ENCODE results near the gene TNKS1BP1. TPM values are rescaled to one million over a fixed set of nuclear protein-coding genes. Genes with fewer than 3 reads are reported as not detected.

TNKS1BP1 gene
- total and polyA plus RNA-seq, 8 donors = 63.4 to 172 (median 80.8) TPM

GRCh38 chr11:57262157-57262556, 62.6 kb downstream of the TNKS1BP1 start:
- Histone ChIP-seq H3K27ac (no peak overlapping the region), H3K9me3 (no peaks in the 10 kb centered on the region), H3K4me1 (no peaks in the 10 kb centered on the region), H3K4me3 (no peak overlapping the region), H3K36me3 (no peaks in the 10 kb centered on the region), H3K27me3 (no peaks in the 10 kb centered on the region)
- FAIRE-seq (no peak), DNase-seq (no peak), ATAC-seq (no peak)
- intact Hi-C loops (cut with DNase I) = no loop called here
- TF ChIP-seq, protein P1, sequence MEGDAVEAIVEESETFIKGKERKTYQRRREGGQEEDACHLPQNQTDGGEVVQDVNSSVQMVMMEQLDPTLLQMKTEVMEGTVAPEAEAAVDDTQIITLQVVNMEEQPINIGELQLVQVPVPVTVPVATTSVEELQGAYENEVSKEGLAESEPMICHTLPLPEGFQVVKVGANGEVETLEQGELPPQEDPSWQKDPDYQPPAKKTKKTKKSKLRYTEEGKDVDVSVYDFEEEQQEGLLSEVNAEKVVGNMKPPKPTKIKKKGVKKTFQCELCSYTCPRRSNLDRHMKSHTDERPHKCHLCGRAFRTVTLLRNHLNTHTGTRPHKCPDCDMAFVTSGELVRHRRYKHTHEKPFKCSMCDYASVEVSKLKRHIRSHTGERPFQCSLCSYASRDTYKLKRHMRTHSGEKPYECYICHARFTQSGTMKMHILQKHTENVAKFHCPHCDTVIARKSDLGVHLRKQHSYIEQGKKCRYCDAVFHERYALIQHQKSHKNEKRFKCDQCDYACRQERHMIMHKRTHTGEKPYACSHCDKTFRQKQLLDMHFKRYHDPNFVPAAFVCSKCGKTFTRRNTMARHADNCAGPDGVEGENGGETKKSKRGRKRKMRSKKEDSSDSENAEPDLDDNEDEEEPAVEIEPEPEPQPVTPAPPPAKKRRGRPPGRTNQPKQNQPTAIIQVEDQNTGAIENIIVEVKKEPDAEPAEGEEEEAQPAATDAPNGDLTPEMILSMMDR (IDR thresholded peaks at IDR 0.05) = no peak
- 71% methylated on average over 4 of the region's 4 CpGs for WGBS, 2 donors

- ATAC-seq = peak in 2 of 4 donors; percentile 40 to 52
Measured at GRCh38 chr11:57260937-57261783, 63.6 kb downstream of the TNKS1BP1 start.

GRCh38 chr11:57256119-57256518, 68.6 kb downstream of the TNKS1BP1 start:
- intact Hi-C loops (cut with DNase I) = loop anchor here in 1 of 3 donors (10.0 kb wide), 1 partner anchor 411 kb away; no protein-coding TSS in a partner anchor
- no peak for FAIRE-seq

More at GRCh38 chr11:57260937-57261783, 63.6 kb downstream of the TNKS1BP1 start:
- Histone ChIP-seq H3K27me3 (no peaks in the 10 kb centered on the region), H3K4me3 (no peak overlapping the region), H3K36me3 (no peaks in the 10 kb centered on the region), H3K9me3 (no peaks in the 10 kb centered on the region), H3K27ac (no peak overlapping the region), H3K4me1 (no peaks in the 10 kb centered on the region)
- TF ChIP-seq, protein P1 (IDR thresholded peaks at IDR 0.05) = no peak
- DNase-seq (no peak), FAIRE-seq (no peak)
- 53 to 55% methylated on average over 5 of the region's 5 CpGs for WGBS, 2 donors
- intact Hi-C loops (cut with DNase I) = no loop called here

DNA sequence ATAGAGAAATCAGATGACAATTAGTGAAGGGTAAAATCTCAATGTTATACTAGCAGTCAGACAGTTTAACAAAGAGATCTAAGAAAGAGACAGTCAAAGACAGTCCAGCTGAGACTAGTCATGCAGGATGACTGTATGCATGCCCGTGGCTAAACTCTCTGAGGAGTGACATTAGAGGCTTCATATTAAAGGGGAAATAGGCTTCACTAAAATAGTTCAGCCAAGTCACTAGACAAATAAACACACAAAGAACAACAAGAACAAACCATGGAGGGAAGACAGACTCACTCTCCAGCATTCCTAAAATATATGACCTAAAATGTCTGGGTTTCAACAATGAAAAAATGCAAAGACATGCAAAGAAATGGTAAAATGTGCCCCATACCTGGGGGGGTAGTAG, 69.1 kb downstream of the TNKS1BP1 start:
- FAIRE-seq = no peak
- 39 to 47% methylated on average over 1 of the region's 1 CpG for WGBS, 2 donors
- no peaks in the 10 kb centered on the region for H3K27me3 ChIP-seq
- H3K27ac ChIP-seq = no peak overlapping the region
- ATAC-seq = no peak
- H3K9me3 ChIP-seq = no peaks in the 10 kb centered on the region
- no peaks in the 10 kb centered on the region for H3K36me3 ChIP-seq
- TF ChIP-seq, protein P1 (IDR thresholded peaks at IDR 0.05) = no peak
- intact Hi-C loops (cut with DNase I) = loop anchor here in 1 of 3 donors (10.0 kb wide), 1 partner anchor 411 kb away; no protein-coding TSS in a partner anchor
- DNase-seq = no peak
- no peaks in the 10 kb centered on the region for H3K4me1 ChIP-seq
- no peak overlapping the region for H3K4me3 ChIP-seq

More at GRCh38 chr11:57256119-57256518, 68.6 kb downstream of the TNKS1BP1 start:
- no peak for ATAC-seq
- no peak for DNase-seq
- TF ChIP-seq, protein P1 (IDR thresholded peaks at IDR 0.05) = no peak
- H3K27me3 ChIP-seq = no peaks in the 10 kb centered on the region
- no peaks in the 10 kb centered on the region for H3K4me1 ChIP-seq
- no peaks in the 10 kb centered on the region for H3K9me3 ChIP-seq
- no peak overlapping the region for H3K27ac ChIP-seq
- H3K36me3 ChIP-seq = no peaks in the 10 kb centered on the region
- H3K4me3 ChIP-seq = no peak overlapping the region

GRCh38 chr11:57254631-57255030, 70.1 kb downstream of the TNKS1BP1 start:
- H3K27ac ChIP-seq = no peak overlapping the region
- H3K36me3 ChIP-seq = no peaks in the 10 kb centered on the region
- ATAC-seq (no peak), DNase-seq (no peak), FAIRE-seq (no peak)
- H3K4me1 ChIP-seq = no peaks in the 10 kb centered on the region
- H3K4me3 ChIP-seq = no peak overlapping the region
- no peaks in the 10 kb centered on the region for H3K27me3 ChIP-seq
- H3K9me3 ChIP-seq = no peaks in the 10 kb centered on the region
- TF ChIP-seq, protein P1 (IDR thresholded peaks at IDR 0.05) = no peak
- intact Hi-C loops (cut with DNase I) = loop anchor here in 1 of 3 donors (10.0 kb wide), 1 partner anchor 410 kb away; no protein-coding TSS in a partner anchor

Measured in pancreas (tissue), 10 donors.